NCI-H146 (cell line): ENCODE data around the gene NRXN3.
"Not testable (repeated sequence)": the region's sequence is repeated elsewhere in the genome, so short reads cannot be mapped to it uniquely, and the experiment has no call there.

Source experiments
- DNase-seq: peaks from one replicate; lab custom pipeline; 2025; lab: John Stamatoyannopoulos, UW

NRXN3 gene

DNA sequence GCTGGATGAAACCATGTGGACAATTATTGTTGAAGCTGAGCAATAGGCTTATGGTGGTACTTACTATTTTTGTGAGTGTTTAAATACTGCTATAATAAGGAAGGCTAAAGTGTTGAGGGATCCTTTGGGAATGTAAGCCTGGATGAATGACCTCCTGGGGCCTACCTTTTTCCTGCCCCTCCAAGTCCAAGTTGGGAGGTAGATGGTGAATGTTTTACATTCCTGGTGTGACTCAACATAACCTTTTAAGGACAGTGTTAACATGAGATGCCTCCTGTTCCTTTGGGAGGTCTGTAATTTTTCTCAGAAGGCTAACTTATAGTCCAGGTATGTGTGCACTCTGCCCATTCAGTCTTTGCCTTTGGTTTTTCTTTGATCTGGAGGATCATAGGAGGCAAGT is 315.9 kb downstream of the NRXN3 start:
- DNase-seq, result no peak

DNA sequence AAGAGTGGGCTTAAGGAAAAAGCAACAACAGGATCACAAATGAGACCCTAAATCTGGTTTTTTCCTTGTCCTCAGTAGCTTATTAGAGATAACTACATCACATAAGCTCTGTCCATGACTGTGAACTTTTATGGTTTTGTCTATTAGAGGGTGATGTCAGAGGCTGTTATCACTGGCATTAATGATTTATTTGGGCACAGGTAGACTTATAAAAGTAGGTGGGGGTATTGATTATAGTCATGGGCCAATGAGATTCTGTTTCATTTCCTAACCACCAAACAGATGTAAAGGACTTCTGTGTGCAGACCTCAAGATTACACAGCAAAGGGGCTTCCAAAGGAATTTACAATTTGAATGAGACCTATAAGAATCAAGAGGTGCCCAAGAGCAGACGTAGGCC is 316.4 kb downstream of the NRXN3 start:
- no peak for DNase-seq

- DNase-seq, result not testable (repeated sequence)
Observed at GRCh38 chr14:78487573-78487972, 317.4 kb downstream of the NRXN3 start.

- no peak for DNase-seq
Observed at GRCh38 chr14:78488938-78489337, 318.8 kb downstream of the NRXN3 start.

DNA sequence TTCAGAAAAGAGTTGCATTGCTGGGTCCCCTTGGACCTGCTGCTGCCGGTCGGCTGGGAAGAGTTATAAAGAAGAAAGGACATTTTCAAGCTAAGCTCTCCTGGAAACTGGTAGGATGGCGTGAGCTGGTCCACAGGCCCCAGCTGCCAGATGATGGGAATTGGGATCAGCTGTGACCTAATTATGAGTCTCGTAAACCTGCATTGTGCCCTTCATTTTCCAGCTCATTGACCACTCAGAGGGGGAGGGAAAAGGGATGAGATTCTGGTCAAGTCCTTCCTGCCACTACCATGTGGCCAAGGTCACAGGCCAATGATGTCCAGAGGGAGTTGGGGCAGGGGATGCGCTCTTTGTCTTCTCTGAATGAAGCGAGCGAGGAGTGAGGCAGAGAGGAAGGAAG is 320.9 kb downstream of the NRXN3 start:
- DNase-seq, result peak; percentile 42

DNA sequence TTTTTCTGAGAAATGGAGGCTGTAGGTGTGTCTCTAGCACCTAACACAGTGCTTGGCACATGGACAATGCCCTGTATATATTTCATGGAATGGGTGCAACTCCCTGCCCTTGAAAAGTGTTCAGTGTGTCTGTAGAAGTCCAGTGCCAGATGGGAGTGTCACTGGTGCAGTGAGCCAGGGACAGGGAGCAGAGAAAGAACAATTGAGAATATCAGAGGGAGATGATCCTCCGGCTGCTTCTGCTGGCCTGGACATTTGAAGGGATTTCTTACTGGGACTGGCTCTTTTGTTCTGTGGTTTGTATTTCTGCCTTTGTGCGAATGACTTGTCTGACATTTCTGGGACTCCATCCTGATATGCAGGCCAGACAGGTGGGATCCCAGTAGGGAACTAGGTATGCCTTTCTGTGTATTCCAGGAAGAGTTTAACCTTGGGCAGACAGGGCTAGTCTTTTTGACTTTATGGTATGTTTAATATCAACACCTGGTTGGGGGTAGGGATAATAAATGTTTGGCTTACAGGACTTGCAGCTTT is 328.0 kb downstream of the NRXN3 start:
- no peak for DNase-seq

GRCh38 chr14:78501909-78502308 is 331.7 kb downstream of the NRXN3 start:
- DNase-seq, result no peak

DNA sequence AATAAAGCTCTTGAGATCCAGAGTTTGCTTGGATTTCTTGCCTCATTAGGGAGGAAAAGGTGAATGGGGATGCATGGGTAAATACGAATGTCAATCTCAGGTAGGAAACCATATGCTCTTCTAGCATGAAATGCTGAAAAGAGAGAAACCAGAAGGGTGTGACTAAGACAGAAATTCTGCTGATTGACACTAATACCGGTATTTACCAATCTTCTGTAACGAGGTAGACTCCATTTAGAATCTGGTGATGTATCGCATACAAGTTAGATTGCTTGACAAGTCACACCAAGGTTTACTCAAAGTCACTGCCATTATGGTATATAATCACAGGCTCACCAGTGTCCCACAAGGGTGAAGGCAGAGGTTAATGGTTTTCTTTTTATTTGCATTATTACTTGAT is 337.9 kb downstream of the NRXN3 start:
- peak; percentile 39 for DNase-seq

GRCh38 chr14:78509516-78509915 is 339.3 kb downstream of the NRXN3 start:
- no peak for DNase-seq

- no peak for DNase-seq
Observed at GRCh38 chr14:78512021-78512420, 341.8 kb downstream of the NRXN3 start.

DNA sequence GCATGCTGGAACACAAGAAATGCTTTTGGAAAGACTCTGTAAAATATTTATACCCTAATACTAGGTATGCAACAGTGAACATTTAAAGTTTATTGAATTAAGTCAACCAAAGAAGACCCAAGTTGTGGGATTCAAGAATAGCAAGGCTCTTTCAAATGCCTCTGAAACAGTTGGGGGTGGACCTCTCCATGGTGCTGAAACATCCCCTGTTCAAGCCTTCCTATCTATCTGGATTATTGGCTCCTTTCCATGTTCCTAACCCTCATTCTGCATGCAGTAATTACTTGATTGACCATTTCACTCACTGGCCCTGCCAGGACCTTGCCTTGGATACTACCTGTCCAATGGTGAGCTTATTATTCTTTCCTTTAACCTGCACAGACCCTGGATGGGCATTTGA is 349.7 kb downstream of the NRXN3 start:
- no peak for DNase-seq

DNA sequence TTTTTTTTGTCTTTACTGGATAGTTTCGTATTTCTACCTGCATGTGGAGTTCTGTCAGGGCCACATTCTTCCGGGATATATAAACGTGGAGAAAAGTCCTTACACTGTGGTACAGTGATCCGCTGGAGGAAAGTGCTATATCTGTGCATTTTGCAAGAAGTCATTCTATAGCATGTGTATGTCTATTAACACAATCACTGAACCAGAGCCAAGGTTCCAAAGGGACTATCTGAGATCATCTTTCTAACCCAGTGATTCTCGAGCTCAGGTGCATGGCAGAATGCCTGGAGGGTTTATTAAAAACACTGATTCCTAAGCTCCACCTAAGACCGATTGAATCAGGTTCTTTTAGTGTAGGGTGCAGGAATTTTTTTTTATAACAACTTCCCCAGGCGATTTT is 354.0 kb downstream of the NRXN3 start:
- no peak for DNase-seq

GRCh38 chr14:78524766-78525165 is 354.6 kb downstream of the NRXN3 start:
- DNase-seq, result no peak

DNA sequence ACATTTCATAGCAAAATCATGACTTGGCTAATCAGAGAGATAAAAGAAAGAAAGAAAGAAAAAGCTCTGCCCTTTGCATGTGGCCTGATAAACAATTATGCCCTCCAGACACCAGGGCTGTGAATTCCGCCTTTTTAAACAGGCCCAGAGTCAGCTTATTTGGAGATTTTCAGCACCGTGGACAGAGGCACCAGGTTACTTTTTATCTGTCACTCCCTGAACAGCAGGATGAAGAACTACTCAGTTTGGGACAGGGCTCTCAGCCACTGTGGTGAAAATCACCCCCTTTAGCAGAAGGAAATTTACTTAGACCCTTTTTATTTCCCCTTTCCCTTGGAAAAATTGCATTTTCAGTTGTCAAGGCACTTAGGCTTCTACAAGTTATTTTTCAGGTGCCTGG is 359.9 kb downstream of the NRXN3 start:
- no peak for DNase-seq

- DNase-seq, result no peak
Observed at GRCh38 chr14:78534141-78534540, 364.0 kb downstream of the NRXN3 start.

- DNase-seq, result peak; percentile 51
Observed at GRCh38 chr14:78535041-78535440, 364.9 kb downstream of the NRXN3 start.

DNA sequence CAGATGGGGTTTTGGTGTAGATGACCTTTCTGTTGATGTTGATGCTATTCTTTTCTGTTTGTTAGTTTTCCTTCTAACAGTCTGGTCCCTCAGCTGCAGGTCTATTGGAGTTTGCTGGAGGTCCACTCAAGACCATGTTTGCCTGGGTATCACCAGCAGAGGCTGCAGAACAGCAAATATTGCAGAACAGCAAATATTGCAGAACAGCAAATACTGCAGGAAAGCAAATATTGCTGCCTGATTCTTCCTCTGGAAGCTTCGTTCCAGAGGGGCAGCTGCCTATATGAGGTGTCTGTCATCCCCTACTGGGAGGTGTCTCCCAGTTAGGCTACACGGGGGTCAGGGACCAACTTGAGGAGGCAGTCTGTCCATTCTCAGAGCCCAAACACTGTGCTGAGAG is 371.6 kb downstream of the NRXN3 start:
- not testable (repeated sequence) for DNase-seq

DNA sequence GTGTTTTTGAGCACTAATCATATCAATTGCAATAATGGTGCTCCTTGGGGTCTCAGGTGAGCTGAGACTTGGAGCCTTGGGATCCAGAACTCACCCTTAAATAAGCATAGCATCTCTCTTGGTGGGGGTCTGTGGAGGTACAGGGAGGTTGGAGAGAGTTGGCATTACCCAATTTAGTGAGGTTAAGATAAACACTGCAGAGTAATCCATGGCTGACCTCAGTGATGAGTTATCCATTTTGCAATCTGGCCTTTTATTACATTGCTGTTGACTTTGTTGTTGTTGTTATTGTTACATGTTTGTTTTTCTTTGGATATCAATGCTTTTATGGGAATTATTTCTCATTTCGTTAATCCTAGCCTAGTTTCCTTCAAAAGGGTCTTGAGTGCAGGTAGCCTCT is 373.3 kb downstream of the NRXN3 start:
- no peak for DNase-seq

DNA sequence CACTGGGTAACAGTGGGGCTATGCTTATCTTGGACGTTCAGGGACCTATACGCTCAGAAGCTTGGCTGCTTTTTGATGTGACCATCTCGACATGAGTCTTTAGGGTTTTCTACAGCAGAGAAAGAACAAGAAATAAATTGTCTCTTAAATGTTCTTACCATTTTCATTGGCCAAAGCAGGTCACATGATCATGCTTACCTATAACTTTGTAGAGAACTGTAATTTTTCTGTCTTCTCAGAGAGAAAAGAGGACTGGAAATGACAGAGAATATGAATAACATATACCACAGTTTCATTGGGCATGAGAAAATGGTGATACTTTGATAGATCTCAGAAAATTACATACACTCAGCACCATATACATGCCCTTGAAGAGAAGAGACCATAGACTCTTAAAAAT is 390.9 kb downstream of the NRXN3 start:
- no peak for DNase-seq

DNA sequence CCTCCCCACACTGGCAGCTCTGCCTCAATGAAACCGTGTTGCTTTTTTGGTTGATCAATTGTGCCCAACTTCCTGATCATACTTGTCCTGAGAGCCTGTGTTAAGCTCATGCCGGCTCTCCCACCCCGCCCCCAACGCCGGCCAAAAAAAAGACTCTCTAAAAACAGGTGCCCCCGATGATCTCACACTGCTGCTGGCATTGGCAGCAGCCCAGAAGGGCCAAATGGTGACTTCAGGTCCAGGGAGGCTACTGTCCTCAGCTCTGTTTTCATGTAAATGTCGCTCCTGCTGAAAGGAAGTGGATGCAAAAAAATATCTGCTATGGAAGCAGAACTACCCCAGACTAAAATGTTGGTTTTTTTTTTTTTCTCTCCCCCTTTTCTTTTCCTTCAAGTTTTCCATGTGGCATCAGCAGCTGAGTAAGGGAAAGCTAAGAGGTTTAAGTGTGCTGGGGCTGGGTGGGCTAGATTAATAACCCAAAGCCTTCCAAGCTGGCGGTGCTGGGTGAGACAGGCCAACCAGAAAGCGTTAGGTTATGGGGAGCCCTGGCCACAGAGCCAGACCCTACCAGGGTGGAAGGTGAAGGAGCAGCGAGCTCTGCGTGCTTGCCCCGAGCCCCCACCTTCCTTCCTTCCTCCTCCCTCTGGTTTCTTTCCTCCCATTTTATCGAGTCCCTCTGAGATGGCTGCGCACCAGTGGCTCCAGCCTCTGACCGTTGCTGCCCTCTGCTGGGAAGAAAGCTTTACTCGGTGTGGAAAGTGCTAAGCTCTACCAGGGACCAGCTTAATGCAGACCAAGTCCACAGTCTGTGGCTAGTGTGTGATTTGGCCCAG is 396.1 kb downstream of the NRXN3 start:
- peak; percentile 77 for DNase-seq

GRCh38 chr14:78566859-78567172 is 396.6 kb downstream of the NRXN3 start:
- DNase-seq, result no peak

DNA sequence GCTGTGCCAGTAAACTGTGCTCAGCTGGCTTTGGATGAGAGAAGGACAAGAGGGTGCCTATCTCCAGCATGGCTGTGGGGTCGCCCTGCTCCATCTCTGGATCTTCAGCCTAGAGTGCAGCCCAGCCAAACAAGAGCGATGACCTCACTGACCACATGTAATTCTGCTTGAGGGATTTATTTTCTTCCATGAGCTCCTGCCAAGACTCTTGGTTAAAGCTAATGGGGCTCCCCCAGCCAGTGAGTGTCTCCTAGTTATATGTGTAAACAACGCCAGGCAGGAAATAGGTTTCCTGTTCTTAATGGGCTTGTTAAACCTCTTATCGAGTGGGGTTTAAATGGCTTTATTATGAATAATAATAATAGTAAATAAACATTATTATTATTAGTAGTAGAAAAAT is 397.2 kb downstream of the NRXN3 start:
- no peak for DNase-seq

DNA sequence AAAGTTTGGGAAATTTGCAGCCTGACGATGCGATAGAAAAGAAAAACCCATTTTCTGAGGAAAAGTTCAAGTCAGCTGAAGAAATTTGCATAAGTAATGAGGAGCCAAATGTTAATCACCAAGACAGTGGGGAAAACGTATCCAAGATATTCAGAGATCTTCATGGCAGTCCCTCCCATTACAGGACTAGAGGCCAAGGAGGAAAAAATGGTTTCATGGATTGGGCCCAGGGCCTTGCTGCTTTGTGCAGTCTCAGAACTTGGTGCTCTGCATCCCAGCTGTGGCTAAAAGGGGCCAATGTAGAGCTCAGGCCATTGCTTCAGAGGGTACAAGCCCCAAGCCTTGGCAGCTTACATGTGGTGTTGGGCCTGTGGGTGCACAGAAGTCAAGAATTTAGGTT is 403.6 kb downstream of the NRXN3 start:
- not testable (repeated sequence) for DNase-seq
